K562 (cell line): ENCODE data around the gene ACADVL. TPM values are rescaled to one million over a fixed set of nuclear protein-coding genes. Genes with fewer than 3 reads are reported as not detected.
A peak's percentile ranks its signal among the peaks of the same experiment; 100 is the strongest.

Experiments used
- CSDE1 ChIP-seq, 2 experiments: fragments of 450-650 bp; IDR thresholded peaks; 2 replicates each; pipeline ENCODE4 v1.6.1; 2016; ENCODE audit warnings: mild to moderate bottlenecking in 1 of 2
- CUX1 ChIP-seq: fragments of 200-800 bp; sonication (Bioruptor generic); IDR thresholded peaks from 2 replicates; pipeline ENCODE4 v1.6.1; 2016; ENCODE audit warnings: missing genetic modification characterization, missing compliant biosample characterization
- E2F3 ChIP-seq: fragments of 250-450 bp; sonication (Bioruptor Pico); IDR thresholded peaks from 2 replicates; pipeline ENCODE4 v1.4.0; 2020; ENCODE audit warnings: mild to moderate bottlenecking
- E2F5 ChIP-seq: sonication (generic); formaldehyde crosslinking; IDR thresholded peaks from 2 replicates; pipeline ENCODE4 v1.8.0; 2022; ENCODE audit warnings: mild to moderate bottlenecking, missing genetic modification reagents
- E2F8 ChIP-seq: fragments of 450-650 bp; IDR thresholded peaks from 2 replicates; pipeline ENCODE4 v1.7.1; 2018; ENCODE audit warnings: mild to moderate bottlenecking, low read depth; ENCODE audit not compliant: partially characterized antibody
- HDGF ChIP-seq: fragments of 450-650 bp; IDR thresholded peaks from 2 replicates; pipeline ENCODE4 v1.6.1; 2016
- HNRNPK ChIP-seq: fragments of 200-400 bp; formaldehyde crosslinking; IDR thresholded peaks from one replicate; pipeline ENCODE4 v1.6.1; 2018; ENCODE audit warnings: mild to moderate bottlenecking, low read depth, low read length; ENCODE audit not compliant: poor library complexity, severe bottlenecking
- POLR2H ChIP-seq: IDR thresholded peaks from 2 replicates; pipeline ENCODE4 v1.6.1; 2016; ENCODE audit warnings: missing genetic modification characterization, low read depth, mild to moderate bottlenecking, control low read depth, missing compliant biosample characterization, moderate library complexity
- PTTG1 ChIP-seq: fragments of 450-650 bp; IDR thresholded peaks from 2 replicates; pipeline ENCODE4 v1.6.1; 2016; ENCODE audit warnings: low read depth, mild to moderate bottlenecking, missing genetic modification characterization, missing compliant biosample characterization
- RBFOX2 ChIP-seq: fragments of 200-400 bp; formaldehyde crosslinking; IDR thresholded peaks from 2 replicates; pipeline ENCODE4 v1.6.1; 2017; ENCODE audit warnings: low read depth, mild to moderate bottlenecking, low read length, moderate library complexity
- TCF7 ChIP-seq: sonication (generic); IDR thresholded peaks from 2 replicates; pipeline ENCODE4 v1.6.1; 2016; ENCODE audit warnings: antibody characterized with exemption, borderline replicate concordance
- TEAD2 ChIP-seq: fragments of 450-650 bp; IDR thresholded peaks from 2 replicates; pipeline ENCODE4 v1.6.1; 2016; ENCODE audit warnings: missing genetic modification characterization, control low read depth, missing compliant biosample characterization
- ZKSCAN1 ChIP-seq: fragments of 150-350 bp; IDR thresholded peaks from 2 replicates; pipeline ENCODE4 v1.6.1; 2016; ENCODE audit warnings: low read depth, low read length
- ZNF140 ChIP-seq: fragments of 250-450 bp; sonication (Bioruptor Pico); IDR thresholded peaks from 2 replicates; pipeline ENCODE4 v1.8.0; 2021; ENCODE audit warnings: moderate library complexity, mild to moderate bottlenecking, inconsistent platforms
- ZNF263 ChIP-seq: sonication (generic); formaldehyde crosslinking; IDR thresholded peaks from 2 replicates; pipeline ENCODE4 v1.8.0; 2022; ENCODE audit warnings: mild to moderate bottlenecking, missing genetic modification reagents, borderline replicate concordance
- ZNF3 ChIP-seq: fragments of 250-450 bp; sonication (Bioruptor Pico); IDR thresholded peaks from 2 replicates; pipeline ENCODE4 v1.5.0; 2021; ENCODE audit warnings: mild to moderate bottlenecking, moderate library complexity
- ZNF444 ChIP-seq: fragments of 250-450 bp; sonication (Bioruptor Pico); IDR thresholded peaks from 2 replicates; pipeline ENCODE4 v1.4.0; 2020; ENCODE audit warnings: mild to moderate bottlenecking, moderate library complexity
- ZNF740 ChIP-seq, 3 experiments: fragments of 200-800 bp in 1 of 3; sonication (Bioruptor generic) in 1 of 3; sonication (generic) in 1 of 3; formaldehyde crosslinking in 1 of 3; IDR thresholded peaks; 2 replicates each; pipeline versions ENCODE4 v1.6.1 to v1.8.0; 2016 to 2022; ENCODE audit warnings: mild to moderate bottlenecking in 2 of 3, missing compliant biosample characterization in 2 of 3, missing genetic modification characterization in 2 of 3, missing genetic modification reagents in 1 of 3
- polyA plus RNA-seq, 8 experiments: library from polyadenylated mRNA; depleted of rRNA in 4 of 8; stranded (reverse) in 5 of 8; unstranded in 3 of 8; fragments of >200 nt; fragmentation: Nextera tagmentation in 2 of 8; fragmentation: Illumina TruSeq in 1 of 8; extraction: Ambion mirVana in 2 of 8; extraction: Trizol in 1 of 8; gene quantifications; 2 replicates each; pipeline versions ENCODE4 v1.2.1 to v1.2.3, GENCODE V29; 2011 to 2014; ENCODE audit warnings: inconsistent platforms in 1 of 8, missing spikeins in 1 of 8
- total RNA-seq, 7 experiments: library from RNA; depleted of rRNA in 6 of 7; stranded (reverse); fragments of >200 nt in 6 of 7; fragmentation: Illumina TruSeq in 2 of 7; extraction: Trizol in 2 of 7; gene quantifications; 2 replicates each; pipeline versions ENCODE4 v1.2.1 to v1.2.3, GENCODE V29; 2011 to 2021; ENCODE audit warnings: low replicate concordance in 1 of 7

ACADVL gene
- total and polyA plus RNA-seq, 9 of the 15 experiments (the other 6 are each of a cell fraction or from before 2014, with no cell fraction given) = 25.5 to 449 (median 214) TPM

GRCh38 chr17:7242717-7243452, 23.1 kb downstream of the ACADVL start (continued):
- no peak for TF ChIP-seq E2F5 (CRISPR knock-in tag)
- no peak for TF ChIP-seq HDGF
- TF ChIP-seq ZNF140 (CRISPR knock-in tag) = no peak
- no peak for TF ChIP-seq CUX1
- peak; percentile 58; the same call in 1 of the 2 replicates for TF ChIP-seq ZNF740 (CRISPR knock-in tag; IDR thresholded peaks at IDR 0.05)
- TF ChIP-seq ZNF740 (tag; IDR thresholded peaks at IDR 0.05) = no peak; a peak in 1 of 4 replicates
- TF ChIP-seq CSDE1 (IDR thresholded peaks at IDR 0.05) = no peak
- TF ChIP-seq E2F3 (CRISPR knock-in tag) = no peak
- TF ChIP-seq ZNF3 (CRISPR knock-in tag) = no peak
- no peak for TF ChIP-seq RBFOX2
- TF ChIP-seq E2F8 = peak; percentile 88
- no peak for TF ChIP-seq TEAD2
- TF ChIP-seq ZNF444 (CRISPR knock-in tag) = no peak
- TF ChIP-seq POLR2H (tag) = peak; percentile 70
- TF ChIP-seq ZKSCAN1 = no peak
- TF ChIP-seq ZNF263 (CRISPR knock-in tag) = 0 out of 2 replicates have a peak, but pooled peaks have one; percentile 54
- peak; percentile 60; the same call in 1 of the 2 replicates for TF ChIP-seq TCF7
- no peak for TF ChIP-seq HNRNPK
- TF ChIP-seq PTTG1 = no peak
